Measurements from ENCODE around the gene SELENOW. TPM values are rescaled to one million over a fixed set of nuclear protein-coding genes. Genes with fewer than 3 reads are reported as not detected.

Gene SELENOW
- polyA plus RNA-seq, 1 of the 3 experiments (the other 2 are of a cell fraction) = 335 TPM

DNA sequence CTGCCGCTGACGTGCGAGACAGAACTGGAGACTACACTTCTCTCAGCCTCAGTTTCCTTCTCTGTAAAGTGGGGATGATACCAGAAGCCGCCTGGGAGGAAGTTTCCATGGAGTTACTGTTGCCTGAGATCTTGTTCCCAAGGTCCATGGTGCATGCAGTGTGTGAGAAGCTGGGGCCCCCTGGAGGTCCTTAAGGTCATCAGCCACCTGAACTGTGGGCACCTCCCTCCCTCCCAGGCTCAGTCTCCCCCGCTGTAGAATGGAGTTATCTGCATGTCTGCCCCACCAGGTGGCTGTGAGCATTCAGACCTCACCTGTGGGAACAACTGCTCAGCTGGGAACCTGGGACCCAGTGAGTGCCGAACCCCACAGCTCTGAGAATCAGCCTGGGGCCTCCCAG, 45.9 kb downstream of the SELENOW start:
- Histone ChIP-seq H2AFZ (ENCODE audit: low read depth) (no peak overlapping the region), H3K9ac (no peak overlapping the region), H3K27me3 (ENCODE audit: insufficient read depth) (peaks cover 23% of the 10 kb centered on the region; the same call in 1 of the 2 replicates), H3K79me2 (ENCODE audit: insufficient read depth) (no peaks in the 10 kb centered on the region), H3K36me3 (replicated peaks in 1 of 2; ENCODE audit: control insufficient read depth in 1 of 2, insufficient read depth in 2 of 2, low read length in 1 of 2) (no peaks in the 10 kb centered on the region), H3K9me2 (no peaks in the 10 kb centered on the region), H3K4me3 (ENCODE audit: low read depth in 2 of 2, low read length in 1 of 2) (no peak overlapping the region), H3K9me3 (no peaks in the 10 kb centered on the region), H3K4me1 (ENCODE audit: control insufficient read depth in 1 of 2, insufficient read depth in 2 of 2, low read depth in 1 of 2, low read length in 1 of 2) (no peaks in the 10 kb centered on the region), H3F3A (replicated peaks; ENCODE audit: insufficient read depth) (no peaks in the 10 kb centered on the region), H4K20me1 (ENCODE audit: insufficient read depth) (no peaks in the 10 kb centered on the region), H3K27ac (ENCODE audit: low read depth in 2 of 2, low read length in 1 of 2) (no peak overlapping the region), H3K4me2 (no peak overlapping the region)
- ChIA-PET POLR2A (no interaction called here), CTCF (no interaction called here)
- 6% methylated on average over 2 of the region's 6 CpGs for WGBS (ENCODE audit: low lambda C conversion rate)
- no peak for DNase-seq
- TF ChIP-seq RFX5 (IDR thresholded peaks at IDR 0.05; ENCODE audit: low read length) (no peak), SIN3A (IDR thresholded peaks at IDR 0.05; ENCODE audit: borderline replicate concordance, low read depth, low read length) (no peak), NFIC (IDR thresholded peaks at IDR 0.05; ENCODE audit: borderline replicate concordance) (no peak), EP300 (IDR thresholded peaks at IDR 0.05; ENCODE audit: borderline replicate concordance in 1 of 2, low read depth in 1 of 2, low read length in 1 of 2) (no peak), MXI1 (IDR thresholded peaks at IDR 0.05; ENCODE audit: low read depth, low read length) (no peak), RAD21 (IDR thresholded peaks at IDR 0.05; ENCODE audit: low read length) (no peak), EZH2phosphoT487 (IDR thresholded peaks at IDR 0.05; ENCODE audit: borderline replicate concordance, low read depth) (no peak), YY1 (IDR thresholded peaks at IDR 0.05; ENCODE audit: low read depth) (no peak), FOSL2 (IDR thresholded peaks at IDR 0.05; ENCODE audit: borderline replicate concordance, low read depth) (no peak), NRF1 (IDR thresholded peaks at IDR 0.05; ENCODE audit: low read depth, low read length) (no peak), TEAD4 (IDR thresholded peaks at IDR 0.05; ENCODE audit: borderline replicate concordance, insufficient read depth) (no peak), RCOR1 (IDR thresholded peaks at IDR 0.05; ENCODE audit: low read length) (no peak)
- TF ChIP-seq, protein P1, sequence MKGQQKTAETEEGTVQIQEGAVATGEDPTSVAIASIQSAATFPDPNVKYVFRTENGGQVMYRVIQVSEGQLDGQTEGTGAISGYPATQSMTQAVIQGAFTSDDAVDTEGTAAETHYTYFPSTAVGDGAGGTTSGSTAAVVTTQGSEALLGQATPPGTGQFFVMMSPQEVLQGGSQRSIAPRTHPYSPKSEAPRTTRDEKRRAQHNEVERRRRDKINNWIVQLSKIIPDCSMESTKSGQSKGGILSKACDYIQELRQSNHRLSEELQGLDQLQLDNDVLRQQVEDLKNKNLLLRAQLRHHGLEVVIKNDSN (IDR thresholded peaks at IDR 0.05; ENCODE audit: borderline replicate concordance, low read depth) = no peak

DNA sequence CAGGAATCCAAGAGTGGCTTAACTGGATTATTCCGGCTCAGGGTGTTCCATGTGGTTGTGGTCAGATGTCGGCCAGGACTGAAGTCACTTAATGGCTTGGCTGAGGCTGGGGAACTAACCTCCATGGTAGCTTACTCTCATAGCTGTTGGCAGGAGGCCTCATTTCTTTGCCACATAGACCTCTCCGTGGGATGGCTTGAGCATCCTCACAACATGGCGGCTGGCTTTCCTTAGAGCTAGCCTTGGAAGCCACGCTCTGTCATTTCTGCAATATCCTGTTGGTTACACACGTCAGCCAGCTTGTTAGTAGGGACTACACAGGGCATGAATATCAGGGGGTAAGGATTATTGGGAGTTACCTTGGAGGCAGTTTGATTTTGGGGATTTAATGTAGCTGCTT, 48.3 kb downstream of the SELENOW start:
- CTCF ChIA-PET = interaction anchor here (1.0 to 1.8 kb wide), 2 partner anchors 36 to 42 kb away, joined by 3 to 7 read pairs; no protein-coding TSS in a partner anchor
- no peaks in the 10 kb centered on the region for H3K9me2 ChIP-seq
- no peak overlapping the region for H3K9ac ChIP-seq
- H3K36me3 ChIP-seq (replicated peaks in 1 of 2; ENCODE audit: control insufficient read depth in 1 of 2, insufficient read depth in 2 of 2, low read length in 1 of 2) = no peaks in the 10 kb centered on the region
- no peak overlapping the region for H3K4me3 ChIP-seq (ENCODE audit: low read depth in 2 of 2, low read length in 1 of 2)
- WGBS (ENCODE audit: low lambda C conversion rate) = 47% methylated on average over 6 of the region's 6 CpGs
- POLR2A ChIA-PET = no interaction called here
- no peak for DNase-seq
- H3F3A ChIP-seq (replicated peaks; ENCODE audit: insufficient read depth) = no peaks in the 10 kb centered on the region
- H2AFZ ChIP-seq (ENCODE audit: low read depth) = no peak overlapping the region
- no peak overlapping the region for H3K27ac ChIP-seq (ENCODE audit: low read depth in 2 of 2, low read length in 1 of 2)
- H4K20me1 ChIP-seq (ENCODE audit: insufficient read depth) = no peaks in the 10 kb centered on the region
- no peaks in the 10 kb centered on the region for H3K79me2 ChIP-seq (ENCODE audit: insufficient read depth)
- peaks cover 28% of the 10 kb centered on the region; the same call in 1 of the 2 replicates for H3K27me3 ChIP-seq (ENCODE audit: insufficient read depth)
- H3K9me3 ChIP-seq = no peaks in the 10 kb centered on the region
- H3K4me2 ChIP-seq = no peak overlapping the region
- H3K4me1 ChIP-seq (ENCODE audit: control insufficient read depth in 1 of 2, insufficient read depth in 2 of 2, low read depth in 1 of 2, low read length in 1 of 2) = no peaks in the 10 kb centered on the region
- no peak for TF ChIP-seq ELF1 (IDR thresholded peaks at IDR 0.05)
- TF ChIP-seq MXI1 (IDR thresholded peaks at IDR 0.05; ENCODE audit: low read depth, low read length) = no peak
- TF ChIP-seq, protein P2, sequence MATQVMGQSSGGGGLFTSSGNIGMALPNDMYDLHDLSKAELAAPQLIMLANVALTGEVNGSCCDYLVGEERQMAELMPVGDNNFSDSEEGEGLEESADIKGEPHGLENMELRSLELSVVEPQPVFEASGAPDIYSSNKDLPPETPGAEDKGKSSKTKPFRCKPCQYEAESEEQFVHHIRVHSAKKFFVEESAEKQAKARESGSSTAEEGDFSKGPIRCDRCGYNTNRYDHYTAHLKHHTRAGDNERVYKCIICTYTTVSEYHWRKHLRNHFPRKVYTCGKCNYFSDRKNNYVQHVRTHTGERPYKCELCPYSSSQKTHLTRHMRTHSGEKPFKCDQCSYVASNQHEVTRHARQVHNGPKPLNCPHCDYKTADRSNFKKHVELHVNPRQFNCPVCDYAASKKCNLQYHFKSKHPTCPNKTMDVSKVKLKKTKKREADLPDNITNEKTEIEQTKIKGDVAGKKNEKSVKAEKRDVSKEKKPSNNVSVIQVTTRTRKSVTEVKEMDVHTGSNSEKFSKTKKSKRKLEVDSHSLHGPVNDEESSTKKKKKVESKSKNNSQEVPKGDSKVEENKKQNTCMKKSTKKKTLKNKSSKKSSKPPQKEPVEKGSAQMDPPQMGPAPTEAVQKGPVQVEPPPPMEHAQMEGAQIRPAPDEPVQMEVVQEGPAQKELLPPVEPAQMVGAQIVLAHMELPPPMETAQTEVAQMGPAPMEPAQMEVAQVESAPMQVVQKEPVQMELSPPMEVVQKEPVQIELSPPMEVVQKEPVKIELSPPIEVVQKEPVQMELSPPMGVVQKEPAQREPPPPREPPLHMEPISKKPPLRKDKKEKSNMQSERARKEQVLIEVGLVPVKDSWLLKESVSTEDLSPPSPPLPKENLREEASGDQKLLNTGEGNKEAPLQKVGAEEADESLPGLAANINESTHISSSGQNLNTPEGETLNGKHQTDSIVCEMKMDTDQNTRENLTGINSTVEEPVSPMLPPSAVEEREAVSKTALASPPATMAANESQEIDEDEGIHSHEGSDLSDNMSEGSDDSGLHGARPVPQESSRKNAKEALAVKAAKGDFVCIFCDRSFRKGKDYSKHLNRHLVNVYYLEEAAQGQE (IDR thresholded peaks at IDR 0.05; ENCODE audit: low read depth, low read length) = no peak
- TF ChIP-seq TAF1 (IDR thresholded peaks at IDR 0.05; ENCODE audit: borderline replicate concordance, low read depth, low read length) = no peak
- no peak for TF ChIP-seq EP300 (IDR thresholded peaks at IDR 0.05; ENCODE audit: borderline replicate concordance in 1 of 2, low read depth in 1 of 2, low read length in 1 of 2)
- TF ChIP-seq POLR2AphosphoS5 (IDR thresholded peaks at IDR 0.05; ENCODE audit: low read depth, low read length) = no peak
- TF ChIP-seq, protein P1 (IDR thresholded peaks at IDR 0.05; ENCODE audit: borderline replicate concordance, low read depth) = no peak
